Activated T-cell treated with anti-CD3 and anti-CD28 coated beads, Interleukin-2, amount 50 U/mL, for 24 hours (primary cell): ENCODE measurements around the gene BCOR.

Experiments used
- DNase-seq: peaks from one replicate; pipeline ENCODE4 v3.0.0-alpha.2; 2020
- H3K27ac Mint-ChIP-seq: 2 replicates; pipeline ENCODE4 v1.8.0; 2020; ENCODE audit warnings: mild to moderate bottlenecking, mixed read lengths
- H3K27me3 Mint-ChIP-seq: 2 replicates; pipeline ENCODE4 v1.8.0; 2020; ENCODE audit warnings: mixed read lengths
- H3K36me3 Mint-ChIP-seq: 2 replicates; pipeline ENCODE4 v1.8.0; 2020; ENCODE audit warnings: low read depth, mixed read lengths
- H3K4me1 Mint-ChIP-seq: 2 replicates; pipeline ENCODE4 v1.8.0; 2020; ENCODE audit warnings: low read depth, mixed read lengths
- H3K4me3 Mint-ChIP-seq: 2 replicates; pipeline ENCODE4 v1.8.0; 2020; ENCODE audit warnings: mild to moderate bottlenecking, moderate library complexity, mixed read lengths
- H3K9me3 Mint-ChIP-seq: 2 replicates; pipeline ENCODE4 v1.8.0; 2020; ENCODE audit warnings: mixed read lengths

The BCOR gene

GRCh38 chrX:40096395-40097091 is 1.2 kb downstream of the BCOR start:
- H3K9me3 Mint-ChIP-seq, result no peaks in the 10 kb centered on the region
- peak overlapping the region; percentile 86 for H3K27ac Mint-ChIP-seq
- H3K27me3 Mint-ChIP-seq, result peaks cover 61% of the 10 kb centered on the region
- peak overlapping the region; percentile 85 for H3K4me3 Mint-ChIP-seq
- H3K36me3 Mint-ChIP-seq, result peaks cover 13% of the 10 kb centered on the region
- peaks cover 48% of the 10 kb centered on the region for H3K4me1 Mint-ChIP-seq
- DNase-seq, result peak; percentile 78

DNA sequence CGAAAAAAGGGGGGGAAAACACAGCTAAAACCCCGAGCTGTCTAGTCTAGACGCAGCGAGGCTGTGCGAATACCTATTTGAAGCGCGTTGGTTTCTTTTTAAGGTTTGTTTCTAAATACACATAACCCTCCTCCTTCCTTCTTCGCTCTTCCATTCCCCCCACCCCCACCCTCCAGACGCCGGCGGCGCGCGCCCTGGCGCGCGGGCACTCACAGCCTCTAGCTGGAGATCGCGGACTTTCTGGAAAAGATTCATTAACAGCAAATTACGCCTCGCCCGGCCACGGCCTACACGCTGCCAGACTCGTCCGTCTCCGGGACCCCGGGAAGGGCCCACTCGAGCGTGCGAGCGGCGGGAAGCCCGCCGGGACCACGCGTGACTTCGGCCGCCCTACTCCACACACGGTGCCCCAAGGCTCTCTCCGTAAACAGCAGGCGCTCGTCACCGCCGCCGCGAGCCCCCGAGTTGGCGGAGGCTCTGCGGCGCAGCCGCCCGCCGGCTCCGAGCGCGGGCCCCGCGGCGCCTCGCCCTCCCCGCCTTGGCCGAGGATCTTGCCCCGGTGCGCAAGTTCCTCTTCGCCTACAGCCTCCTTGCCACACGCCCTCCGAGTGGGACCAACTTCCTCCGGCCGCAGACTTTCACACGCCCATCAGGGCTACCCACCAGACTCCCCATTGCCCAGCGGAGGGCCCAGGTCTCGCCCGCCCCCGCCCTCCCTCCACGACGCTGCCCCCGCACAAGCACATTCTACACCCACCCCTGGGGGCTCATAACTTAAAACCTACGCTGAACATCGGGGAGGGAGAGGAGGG is 2.0 kb downstream of the BCOR start:
- Mint-ChIP-seq H3K27me3 (peaks cover 62% of the 10 kb centered on the region), H3K27ac (peak overlapping the region; percentile 86), H3K36me3 (peaks cover 15% of the 10 kb centered on the region), H3K9me3 (no peaks in the 10 kb centered on the region), H3K4me3 (peak overlapping the region; percentile 85), H3K4me1 (peaks cover 54% of the 10 kb centered on the region)
- DNase-seq, result peak; percentile 58

GRCh38 chrX:40094900-40095582 is 2.7 kb downstream of the BCOR start:
- H3K27me3 Mint-ChIP-seq, result peaks cover 57% of the 10 kb centered on the region
- peaks cover 50% of the 10 kb centered on the region for H3K4me1 Mint-ChIP-seq
- DNase-seq, result no peak
- H3K9me3 Mint-ChIP-seq, result no peaks in the 10 kb centered on the region
- H3K27ac Mint-ChIP-seq, result peak overlapping the region; percentile 79
- H3K36me3 Mint-ChIP-seq, result peaks cover 15% of the 10 kb centered on the region
- H3K4me3 Mint-ChIP-seq, result peak overlapping the region; percentile 85

GRCh38 chrX:40094041-40094899 is 3.5 kb downstream of the BCOR start:
- no peak for DNase-seq
- Mint-ChIP-seq H3K36me3 (peaks cover 15% of the 10 kb centered on the region), H3K9me3 (no peaks in the 10 kb centered on the region), H3K27me3 (peaks cover 54% of the 10 kb centered on the region), H3K4me1 (peaks cover 49% of the 10 kb centered on the region), H3K27ac (peak overlapping the region; percentile 79), H3K4me3 (peak overlapping the region; percentile 85)

GRCh38 chrX:40093586-40093985 is 4.2 kb downstream of the BCOR start:
- H3K4me1 Mint-ChIP-seq, result peaks cover 53% of the 10 kb centered on the region
- H3K36me3 Mint-ChIP-seq, result peaks cover 15% of the 10 kb centered on the region
- H3K27me3 Mint-ChIP-seq, result peaks cover 57% of the 10 kb centered on the region
- H3K4me3 Mint-ChIP-seq, result peak overlapping the region; percentile 85
- no peak for DNase-seq
- H3K9me3 Mint-ChIP-seq, result no peaks in the 10 kb centered on the region
- peak overlapping the region; percentile 47 for H3K27ac Mint-ChIP-seq

- H3K27me3 Mint-ChIP-seq, result peaks cover 64% of the 10 kb centered on the region
- peak overlapping the region; percentile 3 for H3K27ac Mint-ChIP-seq
- H3K9me3 Mint-ChIP-seq, result no peaks in the 10 kb centered on the region
- peak overlapping the region; percentile 4 for H3K4me3 Mint-ChIP-seq
- H3K4me1 Mint-ChIP-seq, result peaks cover 58% of the 10 kb centered on the region
- H3K36me3 Mint-ChIP-seq, result peaks cover 15% of the 10 kb centered on the region
- no peak for DNase-seq
Measured at GRCh38 chrX:40092808-40093435, 4.8 kb downstream of the BCOR start.

- H3K9me3 Mint-ChIP-seq, result no peaks in the 10 kb centered on the region
- H3K4me1 Mint-ChIP-seq, result peaks cover 66% of the 10 kb centered on the region
- no peak overlapping the region for H3K4me3 Mint-ChIP-seq
- peaks cover 74% of the 10 kb centered on the region for H3K27me3 Mint-ChIP-seq
- no peak overlapping the region for H3K27ac Mint-ChIP-seq
- no peak for DNase-seq
- H3K36me3 Mint-ChIP-seq, result peaks cover 15% of the 10 kb centered on the region
Measured at GRCh38 chrX:40091691-40092421, 5.9 kb downstream of the BCOR start.

- Mint-ChIP-seq H3K36me3 (peaks cover 21% of the 10 kb centered on the region), H3K27me3 (peaks cover 78% of the 10 kb centered on the region), H3K27ac (no peak overlapping the region), H3K4me1 (peaks cover 72% of the 10 kb centered on the region), H3K4me3 (peak overlapping the region; percentile 64), H3K9me3 (no peaks in the 10 kb centered on the region)
- no peak for DNase-seq
Measured at GRCh38 chrX:40090961-40091360, 6.8 kb downstream of the BCOR start.

DNA sequence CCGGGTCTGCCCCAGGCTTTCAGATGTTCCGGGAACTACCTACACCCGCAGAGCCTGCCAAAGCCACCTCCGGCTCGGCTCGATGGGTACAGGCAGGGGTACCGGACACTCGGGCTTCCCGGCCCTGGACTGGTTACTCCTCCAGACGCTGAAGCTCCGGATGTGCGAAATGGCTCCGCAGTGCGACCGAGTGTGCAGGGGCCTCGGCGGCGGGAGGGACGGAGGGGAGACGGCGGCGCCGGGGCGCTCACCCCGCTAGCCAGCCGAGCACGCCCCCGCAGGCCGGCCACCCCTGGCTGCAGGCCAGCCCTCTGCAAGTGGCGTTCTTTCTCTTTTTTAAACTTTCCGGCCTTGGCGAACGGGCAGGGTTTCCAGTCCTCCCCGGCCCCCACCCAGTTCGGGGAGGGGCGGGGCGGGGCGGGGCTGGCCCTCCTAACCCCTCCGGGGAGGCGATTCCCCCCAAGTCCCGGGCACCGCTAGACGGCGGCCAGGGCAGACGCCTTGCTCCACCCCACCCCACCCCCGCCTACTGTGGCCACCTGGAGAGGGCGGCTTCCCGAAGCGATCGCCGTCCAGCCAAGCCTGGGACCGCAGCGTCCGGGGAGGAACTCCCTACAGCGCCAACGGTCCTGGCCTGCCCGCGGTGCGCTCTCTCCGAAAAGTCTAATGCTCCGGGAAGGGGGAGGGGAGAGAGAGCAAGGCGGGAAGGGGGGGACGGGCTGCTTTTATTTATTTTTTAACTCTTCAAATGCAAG is 7.5 kb downstream of the BCOR start:
- Mint-ChIP-seq H3K4me1 (peaks cover 74% of the 10 kb centered on the region), H3K27ac (no peak overlapping the region), H3K9me3 (no peaks in the 10 kb centered on the region), H3K4me3 (peak overlapping the region; percentile 64), H3K36me3 (peaks cover 19% of the 10 kb centered on the region), H3K27me3 (peaks cover 76% of the 10 kb centered on the region)
- DNase-seq, result no peak

DNA sequence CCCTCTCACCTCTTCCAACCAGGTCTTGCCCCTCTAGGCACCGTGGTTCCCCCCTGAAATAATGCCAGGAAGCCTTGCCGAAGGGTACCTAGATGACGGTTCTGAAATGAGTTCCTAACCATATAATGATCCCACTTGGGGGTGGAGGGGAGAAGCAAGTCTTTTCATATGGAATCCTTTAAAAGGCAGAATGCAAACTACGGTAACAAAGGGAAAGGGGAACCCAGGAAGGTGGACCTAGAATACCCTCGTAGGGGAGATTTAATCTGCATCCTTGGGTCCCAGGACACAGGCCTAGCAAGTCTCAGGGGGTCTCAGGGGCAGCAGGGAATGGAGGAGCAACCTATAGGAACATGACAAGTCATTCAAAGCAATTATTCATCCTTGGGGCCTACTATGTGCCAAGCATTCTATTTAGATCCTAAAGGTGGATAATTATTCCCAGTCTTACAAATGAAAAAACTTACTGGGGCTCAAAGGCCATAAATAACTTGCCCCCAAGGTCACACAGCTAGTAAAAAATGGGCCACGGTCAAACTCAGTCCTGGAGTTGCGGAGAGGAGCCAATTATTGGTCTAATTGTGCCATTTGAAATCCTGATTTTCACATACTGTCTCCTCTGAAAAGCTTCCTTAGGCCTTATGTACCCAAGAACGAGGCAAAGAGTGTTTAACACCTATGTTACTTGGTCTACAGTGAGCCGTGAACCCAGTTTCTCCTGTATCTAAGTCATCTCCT is 8.8 kb downstream of the BCOR start:
- DNase-seq, result no peak
- Mint-ChIP-seq H3K27ac (no peak overlapping the region), H3K36me3 (peaks cover 16% of the 10 kb centered on the region), H3K4me3 (no peak overlapping the region), H3K27me3 (peaks cover 81% of the 10 kb centered on the region), H3K9me3 (no peaks in the 10 kb centered on the region), H3K4me1 (peaks cover 79% of the 10 kb centered on the region)

GRCh38 chrX:40088299-40088625 is 9.5 kb downstream of the BCOR start:
- H3K9me3 Mint-ChIP-seq, result no peaks in the 10 kb centered on the region
- H3K4me3 Mint-ChIP-seq, result no peak overlapping the region
- peaks cover 77% of the 10 kb centered on the region for H3K27me3 Mint-ChIP-seq
- DNase-seq, result no peak
- H3K27ac Mint-ChIP-seq, result no peak overlapping the region
- H3K4me1 Mint-ChIP-seq, result peaks cover 74% of the 10 kb centered on the region
- peaks cover 16% of the 10 kb centered on the region for H3K36me3 Mint-ChIP-seq
